Medulla oblongata (tissue), 1 donor: ENCODE results near the gene CFAP97D2.
"Not testable (repeated sequence)": the region's sequence is repeated elsewhere in the genome, so short reads cannot be mapped to it uniquely, and the experiment has no call there.

Experiments
- DNase-seq: peaks from one replicate; pipeline ENCODE4 v3.0.0-alpha.2; 2015; ENCODE audit errors: extremely low spot score

Gene CFAP97D2

GRCh38 chr13:114179087-114179658, at the start of gene CFAP97D2:
Gene CFAP97D2 (plus strand): TSS chr13:114179257. CDS start chr13:114179331, 74 bp downstream.
- no peak for DNase-seq

- no peak for DNase-seq
Measured at GRCh38 chr13:114129649-114130062, 49.4 kb upstream of the CFAP97D2 start.

DNA sequence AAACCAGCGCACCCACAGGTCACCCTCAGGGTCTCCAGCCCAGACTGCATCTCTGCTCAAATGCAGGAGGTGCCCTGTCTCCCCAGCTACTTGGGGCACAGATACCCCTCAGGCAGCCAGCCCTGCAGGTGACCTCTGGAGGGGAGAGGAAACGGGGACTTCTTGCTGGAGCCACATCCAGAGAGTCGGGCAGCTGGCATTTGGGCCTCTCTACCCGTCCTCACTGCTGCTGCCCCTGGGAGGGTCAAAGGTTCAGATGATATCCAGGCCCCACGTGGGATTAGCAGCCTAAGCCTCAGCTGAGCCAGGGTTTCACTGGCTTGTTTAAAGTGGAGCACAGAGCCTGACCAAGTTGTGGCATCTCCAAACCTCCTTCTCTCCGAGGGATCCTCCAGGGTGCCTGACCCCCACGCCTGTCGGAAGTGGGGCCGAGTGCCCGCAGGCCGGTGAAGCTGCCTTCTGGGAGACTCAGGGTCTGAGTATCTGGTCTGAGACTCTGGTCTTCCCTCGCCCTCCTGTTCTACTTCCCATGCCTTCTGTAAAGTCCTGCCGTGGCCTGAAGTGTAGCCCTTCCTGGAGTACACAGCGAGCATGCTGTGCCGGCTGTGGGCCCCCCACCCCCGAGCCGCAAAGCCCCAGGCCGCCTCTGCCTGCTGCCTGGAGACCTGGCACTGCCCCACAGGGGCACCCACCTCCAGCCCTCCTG, 48.8 kb upstream of the CFAP97D2 start:
- DNase-seq: no peak

DNA sequence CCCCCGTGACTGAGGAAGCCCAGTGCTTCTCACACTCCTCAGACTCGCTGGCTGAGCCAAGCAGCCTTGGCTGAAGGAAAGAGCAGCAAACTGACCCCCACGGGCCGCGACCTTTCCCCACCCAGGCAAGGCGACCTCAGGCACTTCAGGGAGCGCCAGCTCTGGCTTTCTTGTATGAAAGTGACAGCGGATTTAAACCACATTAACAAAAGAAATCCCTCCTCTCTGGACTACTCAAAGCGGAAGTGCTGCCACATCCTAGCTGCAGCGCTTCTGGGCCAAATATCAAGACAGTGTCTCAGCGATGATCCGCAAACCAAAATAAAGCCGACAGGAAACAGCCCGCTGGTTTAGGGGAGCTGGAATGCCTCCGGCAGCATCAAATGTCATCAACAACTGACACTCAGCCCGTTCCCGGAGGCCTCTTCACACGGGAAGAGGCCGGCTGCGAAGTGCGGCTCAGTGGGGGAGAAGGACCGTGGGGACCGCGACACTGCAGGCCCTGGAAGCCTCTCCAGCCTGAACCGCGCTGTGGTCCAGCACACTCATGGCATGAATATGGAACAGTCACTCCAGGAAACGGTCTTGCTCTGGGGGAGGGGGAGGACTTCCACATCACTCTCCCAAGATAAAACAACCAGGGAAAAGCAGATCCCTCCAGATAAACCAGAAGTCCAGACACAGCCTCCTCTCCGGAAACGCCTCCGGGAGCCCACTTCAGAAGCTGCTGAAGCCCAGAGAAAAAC, 48.0 kb upstream of the CFAP97D2 start:
- DNase-seq: peak; percentile 71

DNA sequence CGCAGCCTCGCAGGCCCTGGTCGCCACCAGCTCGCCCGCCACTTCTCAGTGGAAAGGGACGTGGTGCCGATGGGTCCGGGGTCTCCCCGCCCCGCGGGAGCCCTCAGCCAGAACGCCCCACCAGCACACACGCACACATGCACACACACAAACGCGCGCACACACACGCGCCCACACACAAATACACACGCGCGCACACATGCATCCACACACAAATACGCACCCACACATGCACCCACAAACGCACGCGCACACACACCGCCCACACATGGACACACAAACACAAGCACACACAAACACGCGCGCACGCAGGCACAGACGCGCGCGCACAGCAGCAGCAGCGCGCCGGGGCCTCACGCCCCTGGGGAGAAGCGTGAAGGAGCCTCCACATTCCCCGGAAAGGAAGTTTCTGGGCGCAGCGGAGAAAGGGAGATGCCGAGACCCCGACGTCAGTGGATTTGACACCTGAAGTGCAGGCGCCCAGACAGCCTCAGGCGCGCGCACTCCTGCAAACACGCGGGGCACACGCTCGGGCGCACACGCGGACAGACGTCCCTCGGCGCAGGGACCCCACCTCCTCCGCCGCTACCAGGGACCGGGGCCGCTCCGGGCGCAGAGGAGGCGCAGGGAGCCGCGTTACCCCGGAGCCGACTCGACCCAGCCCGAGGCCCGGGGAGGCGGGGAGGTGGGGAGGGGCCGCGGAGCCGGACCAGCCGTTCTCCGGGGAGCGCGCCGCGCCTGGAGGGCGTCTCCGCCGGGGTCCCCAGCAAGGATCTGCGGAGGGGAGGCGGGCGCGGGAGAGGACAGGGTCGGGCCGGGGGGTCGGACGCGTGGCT, 47.3 kb upstream of the CFAP97D2 start:
- DNase-seq: no peak

DNA sequence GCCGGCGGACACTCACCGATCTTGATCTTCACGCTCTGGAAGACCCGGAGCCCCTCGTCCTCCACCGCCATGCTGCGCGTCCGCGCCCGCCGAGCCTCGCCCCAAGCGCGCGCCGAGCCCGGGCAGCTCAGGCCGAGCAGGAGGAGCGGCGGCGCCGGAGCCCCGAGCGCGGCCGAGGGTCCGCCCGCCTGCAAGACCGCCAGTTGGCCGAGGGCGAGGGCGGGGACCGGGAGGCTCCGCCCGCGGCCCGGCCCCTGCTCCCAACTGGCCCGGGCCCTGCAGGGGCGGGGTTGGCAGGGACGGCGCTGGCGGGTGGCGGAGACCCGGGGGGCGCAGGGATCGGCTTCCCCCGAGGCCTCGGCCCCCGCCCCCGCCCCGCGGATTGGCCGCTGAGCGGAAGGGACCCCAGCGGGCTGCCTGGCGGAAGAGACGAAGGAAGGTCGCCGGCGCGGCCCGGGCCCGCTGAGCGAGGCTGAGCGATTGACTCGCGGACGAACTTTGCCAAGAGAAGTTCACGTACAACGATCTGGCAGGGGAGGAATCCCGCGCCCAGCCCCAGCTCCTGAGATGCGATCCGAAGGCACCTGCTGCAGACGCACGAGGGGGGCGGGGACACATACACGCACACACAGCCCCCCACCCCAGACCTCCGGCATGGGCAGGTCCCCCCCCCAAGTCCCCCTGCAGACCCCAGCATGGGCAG, 46.5 kb upstream of the CFAP97D2 start, which contains the start of gene RASA3:
TSS of gene RASA3 (minus strand) at position 205 of the 703 bp plus-strand sequence. CDS start at position 71, 134 bp downstream.
- peak; percentile 88 for DNase-seq

DNA sequence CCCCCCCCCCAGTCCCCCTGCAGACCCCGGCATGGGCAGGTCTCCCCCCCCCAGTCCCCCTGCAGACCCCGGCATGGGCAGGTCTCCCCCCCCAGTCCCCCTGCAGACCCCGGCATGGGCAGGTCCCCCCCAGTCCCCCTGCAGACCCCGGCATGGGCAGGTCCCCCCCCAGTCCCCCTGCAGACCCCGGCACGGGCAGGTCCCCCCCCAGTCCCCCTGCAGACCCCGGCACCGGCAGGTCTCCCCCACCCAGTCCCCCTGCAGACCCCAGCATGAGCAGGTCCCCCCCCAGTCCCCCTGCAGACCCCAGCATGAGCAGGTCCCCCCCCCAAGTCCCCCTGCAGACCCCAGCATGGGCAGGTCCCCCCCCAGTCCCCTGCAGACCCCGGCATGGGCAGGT, 45.9 kb upstream of the CFAP97D2 start:
- not testable (repeated sequence) for DNase-seq

DNA sequence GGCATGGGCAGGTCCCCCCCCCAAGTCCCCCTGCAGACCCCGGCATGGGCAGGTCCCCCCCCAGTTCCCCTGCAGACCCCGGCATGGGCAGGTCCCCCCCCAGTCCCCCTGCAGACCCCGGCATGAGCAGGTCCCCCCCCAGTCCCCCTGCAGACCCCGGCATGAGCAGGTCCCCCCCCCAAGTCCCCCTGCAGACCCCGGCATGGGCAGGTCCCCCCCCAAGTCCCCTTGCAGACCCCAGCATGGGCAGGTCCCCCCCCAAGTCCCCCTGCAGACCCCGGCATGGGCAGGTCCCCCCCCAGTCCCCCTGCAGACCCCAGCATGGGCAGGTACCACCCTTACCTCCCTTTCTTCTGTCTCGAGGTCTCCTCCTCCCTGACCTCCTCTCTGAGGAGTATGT, 45.5 kb upstream of the CFAP97D2 start:
- DNase-seq: not testable (repeated sequence)

- DNase-seq: no peak
Measured at GRCh38 chr13:114134111-114134943, 44.7 kb upstream of the CFAP97D2 start.

GRCh38 chr13:114134944-114135610, 44.0 kb upstream of the CFAP97D2 start:
- no peak for DNase-seq

GRCh38 chr13:114135731-114136171, 43.3 kb upstream of the CFAP97D2 start:
- DNase-seq: no peak

GRCh38 chr13:114136576-114136975, 42.5 kb upstream of the CFAP97D2 start:
- DNase-seq: no peak

DNA sequence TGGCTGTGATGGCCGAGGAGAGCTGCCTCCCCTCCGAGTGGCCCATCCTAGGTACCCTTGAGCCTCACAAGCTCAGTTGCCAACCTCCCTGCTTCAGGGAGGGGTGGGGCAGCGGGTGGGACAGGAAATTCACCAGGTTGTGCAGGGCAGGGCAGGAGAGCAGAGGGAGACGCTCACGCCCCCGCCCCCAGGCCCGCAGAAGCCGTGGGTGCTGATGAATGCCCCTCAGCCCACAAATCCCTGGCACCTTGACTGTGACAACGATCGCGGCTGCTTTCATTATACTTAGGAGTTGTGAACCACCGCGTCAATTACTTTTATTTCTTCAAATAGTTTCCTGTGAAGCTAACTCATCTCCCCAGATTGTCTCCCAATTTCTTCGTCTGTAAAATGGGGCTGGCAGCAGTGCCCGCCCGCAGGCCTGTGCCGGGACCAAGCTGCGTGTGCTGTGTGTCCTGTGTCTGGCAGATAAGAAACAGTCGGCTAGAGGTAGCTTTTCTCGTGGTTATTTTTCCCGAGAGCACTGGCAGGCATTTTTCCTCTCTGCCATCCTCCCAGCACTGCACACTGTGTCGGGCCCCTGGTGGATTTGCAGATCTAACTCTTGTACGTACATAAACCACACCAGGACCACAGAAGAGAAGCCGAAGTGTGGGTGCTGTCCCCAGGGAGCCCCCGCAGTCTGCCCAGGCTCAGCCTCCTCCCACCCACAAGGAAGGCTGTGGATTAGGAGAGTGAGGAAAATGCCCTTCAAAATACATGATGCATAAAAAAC, 38.7 kb upstream of the CFAP97D2 start:
- DNase-seq: no peak

GRCh38 chr13:114140906-114141250, 38.2 kb upstream of the CFAP97D2 start:
- no peak for DNase-seq

DNA sequence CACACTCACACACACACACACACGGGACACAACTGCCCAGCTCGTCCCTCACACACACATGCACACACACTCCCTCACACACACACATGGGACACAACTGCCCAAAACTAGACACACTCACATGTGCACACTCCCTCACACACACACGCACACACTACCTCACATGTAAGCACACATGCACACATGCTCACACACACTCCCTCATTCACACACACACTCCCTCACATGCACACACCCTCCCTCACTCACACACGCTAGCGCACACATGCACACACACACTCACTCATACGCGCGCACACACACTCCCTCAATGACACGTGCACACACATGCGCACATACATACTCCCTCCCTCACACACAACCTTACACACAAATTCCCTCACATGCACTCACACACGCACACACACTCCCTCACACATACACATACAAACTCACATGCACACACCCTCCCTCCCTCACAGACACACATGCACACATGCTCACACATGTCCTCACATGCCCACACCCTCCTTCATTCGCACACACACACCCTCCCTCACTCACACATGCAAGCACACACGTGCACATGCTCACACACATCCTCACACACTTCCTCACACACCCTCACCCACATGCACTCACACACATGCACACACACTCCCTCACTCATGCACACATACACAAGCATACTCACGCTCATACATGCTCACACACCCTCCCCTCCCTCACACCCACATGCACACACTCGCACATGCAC, 37.6 kb upstream of the CFAP97D2 start:
- no peak for DNase-seq

- DNase-seq: no peak
Measured at GRCh38 chr13:114142137-114142550, 36.9 kb upstream of the CFAP97D2 start.

- no peak for DNase-seq
Measured at GRCh38 chr13:114142640-114143490, 36.2 kb upstream of the CFAP97D2 start.
